ENCODE results near the gene GRID2.

Gene GRID2

GRCh38 chr4:92305878-92306520, 2.2 kb downstream of the GRID2 start:
- peaks cover 26% of the 10 kb centered on the region for H3K4me1 ChIP-seq (ENCODE audit: control insufficient read depth, insufficient read depth, low read length)
- no peaks in the 10 kb centered on the region for H3K36me3 ChIP-seq (ENCODE audit: control insufficient read depth, insufficient read depth, low read length)
- peak overlapping the region; percentile 72 for H3K4me3 ChIP-seq (ENCODE audit: low read depth, low read length)
- H3K9ac ChIP-seq (ENCODE audit: low read depth, low read length), result peak overlapping the region; percentile 80
- H3K9me3 ChIP-seq (ENCODE audit: control insufficient read depth, insufficient read depth, low read length), result no peaks in the 10 kb centered on the region
- no peaks in the 10 kb centered on the region for H3K27me3 ChIP-seq (ENCODE audit: control insufficient read depth, insufficient read depth, low read length)

DNA sequence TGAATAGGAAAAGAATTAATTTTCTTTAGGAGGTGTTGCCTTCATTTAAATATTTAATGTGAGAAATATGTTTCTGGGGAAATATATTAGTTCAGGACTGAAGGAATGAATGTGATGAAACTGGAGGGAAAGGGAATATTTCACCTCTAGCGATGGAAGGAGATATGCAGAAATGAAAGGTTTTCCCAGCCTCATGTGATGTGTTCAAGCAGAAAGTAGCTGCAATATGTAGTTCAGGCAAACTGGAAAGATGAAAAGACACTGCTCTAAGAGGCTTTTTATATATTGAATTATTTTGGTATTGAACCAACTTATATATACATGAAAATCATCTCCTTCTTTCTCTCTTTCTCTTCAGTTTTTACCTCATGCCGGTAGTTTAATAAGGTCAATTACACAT, 3.4 kb downstream of the GRID2 start:
- Histone ChIP-seq H3K4me3 (ENCODE audit: low read depth, low read length) (no peak overlapping the region), H3K4me1 (ENCODE audit: control insufficient read depth, insufficient read depth, low read length) (peaks cover 22% of the 10 kb centered on the region), H3K9ac (ENCODE audit: low read depth, low read length) (no peak overlapping the region), H3K36me3 (ENCODE audit: control insufficient read depth, insufficient read depth, low read length) (no peaks in the 10 kb centered on the region), H3K9me3 (ENCODE audit: control insufficient read depth, insufficient read depth, low read length) (no peaks in the 10 kb centered on the region), H3K27me3 (ENCODE audit: control insufficient read depth, insufficient read depth, low read length) (no peaks in the 10 kb centered on the region)

GRCh38 chr4:92307866-92308265, 4.1 kb downstream of the GRID2 start:
- Histone ChIP-seq H3K4me3 (ENCODE audit: low read depth, low read length) (no peak overlapping the region), H3K9ac (ENCODE audit: low read depth, low read length) (no peak overlapping the region), H3K27me3 (ENCODE audit: control insufficient read depth, insufficient read depth, low read length) (no peaks in the 10 kb centered on the region)

GRCh38 chr4:92317047-92317446, 13.3 kb downstream of the GRID2 start:
- H3K36me3 ChIP-seq (ENCODE audit: control insufficient read depth, insufficient read depth, low read length), result no peaks in the 10 kb centered on the region
- no peak overlapping the region for H3K9ac ChIP-seq (ENCODE audit: low read depth, low read length)
- no peaks in the 10 kb centered on the region for H3K4me1 ChIP-seq (ENCODE audit: control insufficient read depth, insufficient read depth, low read length)
- H3K9me3 ChIP-seq (ENCODE audit: control insufficient read depth, insufficient read depth, low read length), result no peaks in the 10 kb centered on the region
- no peak overlapping the region for H3K4me3 ChIP-seq (ENCODE audit: low read depth, low read length)
- no peaks in the 10 kb centered on the region for H3K27me3 ChIP-seq (ENCODE audit: control insufficient read depth, insufficient read depth, low read length)

More at GRCh38 chr4:92307866-92308265, 4.1 kb downstream of the GRID2 start:
- no peaks in the 10 kb centered on the region for H3K36me3 ChIP-seq (ENCODE audit: control insufficient read depth, insufficient read depth, low read length)
- peaks cover 17% of the 10 kb centered on the region for H3K4me1 ChIP-seq (ENCODE audit: control insufficient read depth, insufficient read depth, low read length)
- H3K9me3 ChIP-seq (ENCODE audit: control insufficient read depth, insufficient read depth, low read length), result no peaks in the 10 kb centered on the region

DNA sequence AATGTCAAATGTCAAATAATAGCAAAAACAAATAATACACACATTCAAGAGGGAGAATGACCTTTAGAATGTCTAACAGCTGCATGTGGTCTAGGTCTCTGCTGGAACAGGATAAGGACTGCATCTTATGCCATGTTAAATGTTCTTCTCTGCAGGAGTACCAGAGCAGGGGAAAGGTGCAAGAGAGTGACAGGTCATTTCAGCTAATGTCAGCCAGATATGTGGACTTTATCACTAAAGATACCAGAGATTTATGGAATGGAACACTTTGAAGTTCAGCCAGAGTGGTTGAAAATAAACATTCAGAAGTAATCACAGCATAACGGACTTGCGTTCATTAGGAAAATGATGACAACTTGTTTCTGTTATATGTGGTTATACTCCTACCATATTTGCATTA, 24.3 kb downstream of the GRID2 start:
- H3K27me3 ChIP-seq (ENCODE audit: control insufficient read depth, insufficient read depth, low read length), result no peaks in the 10 kb centered on the region
- no peaks in the 10 kb centered on the region for H3K9me3 ChIP-seq (ENCODE audit: control insufficient read depth, insufficient read depth, low read length)
- H3K9ac ChIP-seq (ENCODE audit: low read depth, low read length), result no peak overlapping the region
- H3K4me3 ChIP-seq (ENCODE audit: low read depth, low read length), result no peak overlapping the region
- H3K36me3 ChIP-seq (ENCODE audit: control insufficient read depth, insufficient read depth, low read length), result no peaks in the 10 kb centered on the region
- H3K4me1 ChIP-seq (ENCODE audit: control insufficient read depth, insufficient read depth, low read length), result peaks cover 10% of the 10 kb centered on the region

GRCh38 chr4:92333016-92333415, 29.2 kb downstream of the GRID2 start:
- Histone ChIP-seq H3K4me1 (ENCODE audit: control insufficient read depth, insufficient read depth, low read length) (peaks cover 6% of the 10 kb centered on the region), H3K4me3 (ENCODE audit: low read depth, low read length) (no peak overlapping the region), H3K9ac (ENCODE audit: low read depth, low read length) (no peak overlapping the region), H3K9me3 (ENCODE audit: control insufficient read depth, insufficient read depth, low read length) (no peaks in the 10 kb centered on the region), H3K36me3 (ENCODE audit: control insufficient read depth, insufficient read depth, low read length) (no peaks in the 10 kb centered on the region), H3K27me3 (ENCODE audit: control insufficient read depth, insufficient read depth, low read length) (no peaks in the 10 kb centered on the region)

DNA sequence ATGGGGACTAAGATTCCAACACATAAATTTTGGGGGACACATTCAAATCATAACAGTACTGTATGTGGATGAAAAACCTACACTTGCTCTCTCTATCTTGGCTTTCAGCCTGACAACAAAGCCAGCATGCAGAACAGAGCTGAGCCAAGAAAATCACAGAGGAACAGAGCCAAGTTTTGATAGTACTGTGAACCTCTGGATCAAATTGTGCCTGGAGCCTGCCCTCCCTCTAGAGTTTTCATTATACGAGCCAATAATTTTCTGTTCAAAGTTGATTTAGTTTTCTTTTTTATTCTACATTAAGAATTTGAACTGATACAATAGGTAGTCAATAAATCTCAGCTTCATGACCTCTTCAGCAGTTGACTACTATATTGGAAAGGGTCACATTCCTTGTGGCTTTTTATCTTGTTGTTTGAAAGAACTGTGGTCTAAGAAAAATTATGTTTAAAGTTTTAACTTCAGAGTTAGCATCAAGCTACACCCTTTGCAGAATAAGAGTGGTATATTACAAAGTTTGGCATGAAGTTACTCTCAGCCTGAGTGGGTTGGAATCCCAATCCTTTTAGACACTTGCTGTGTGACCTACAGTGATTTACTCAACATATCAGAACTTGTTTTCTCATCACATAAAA, 31.1 kb downstream of the GRID2 start:
- H3K27me3 ChIP-seq (ENCODE audit: control insufficient read depth, insufficient read depth, low read length), result no peaks in the 10 kb centered on the region
- no peaks in the 10 kb centered on the region for H3K9me3 ChIP-seq (ENCODE audit: control insufficient read depth, insufficient read depth, low read length)
- H3K36me3 ChIP-seq (ENCODE audit: control insufficient read depth, insufficient read depth, low read length), result no peaks in the 10 kb centered on the region
- no peak overlapping the region for H3K4me3 ChIP-seq (ENCODE audit: low read depth, low read length)
- H3K9ac ChIP-seq (ENCODE audit: low read depth, low read length), result no peak overlapping the region
- H3K4me1 ChIP-seq (ENCODE audit: control insufficient read depth, insufficient read depth, low read length), result peaks cover 6% of the 10 kb centered on the region

- no peaks in the 10 kb centered on the region for H3K4me1 ChIP-seq (ENCODE audit: control insufficient read depth, insufficient read depth, low read length)
- H3K4me3 ChIP-seq (ENCODE audit: low read depth, low read length), result no peak overlapping the region
- no peak overlapping the region for H3K9ac ChIP-seq (ENCODE audit: low read depth, low read length)
- H3K36me3 ChIP-seq (ENCODE audit: control insufficient read depth, insufficient read depth, low read length), result no peaks in the 10 kb centered on the region
- H3K27me3 ChIP-seq (ENCODE audit: control insufficient read depth, insufficient read depth, low read length), result no peaks in the 10 kb centered on the region
- no peaks in the 10 kb centered on the region for H3K9me3 ChIP-seq (ENCODE audit: control insufficient read depth, insufficient read depth, low read length)
These were observed 35.9 kb downstream of the GRID2 start for GRCh38 chr4:92339676-92340075.

DNA sequence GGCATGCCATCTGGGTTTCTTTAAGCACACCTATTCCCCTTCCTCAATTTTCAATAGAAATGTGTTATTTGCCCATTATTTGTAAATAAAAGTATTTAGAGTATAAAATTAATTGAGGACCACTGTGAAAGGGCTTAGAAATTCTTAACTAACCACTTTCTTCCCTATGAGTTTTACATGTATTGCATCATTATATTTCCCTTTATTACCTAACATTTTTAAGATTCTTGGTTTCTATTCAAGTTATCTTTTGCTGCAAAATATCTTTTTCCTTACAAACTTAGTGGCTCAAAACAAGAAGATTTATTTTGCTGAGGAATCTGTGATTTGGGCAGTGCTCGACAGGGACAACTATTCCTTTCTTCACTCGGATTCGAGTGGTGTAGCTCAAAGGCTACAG, 40.5 kb downstream of the GRID2 start:
- H3K4me1 ChIP-seq (ENCODE audit: control insufficient read depth, insufficient read depth, low read length), result no peaks in the 10 kb centered on the region
- no peaks in the 10 kb centered on the region for H3K27me3 ChIP-seq (ENCODE audit: control insufficient read depth, insufficient read depth, low read length)
- H3K9me3 ChIP-seq (ENCODE audit: control insufficient read depth, insufficient read depth, low read length), result no peaks in the 10 kb centered on the region
- no peak overlapping the region for H3K4me3 ChIP-seq (ENCODE audit: low read depth, low read length)
- H3K36me3 ChIP-seq (ENCODE audit: control insufficient read depth, insufficient read depth, low read length), result no peaks in the 10 kb centered on the region
- no peak overlapping the region for H3K9ac ChIP-seq (ENCODE audit: low read depth, low read length)

GRCh38 chr4:92346289-92346688, 42.5 kb downstream of the GRID2 start:
- no peak overlapping the region for H3K4me3 ChIP-seq (ENCODE audit: low read depth, low read length)
- no peaks in the 10 kb centered on the region for H3K9me3 ChIP-seq (ENCODE audit: control insufficient read depth, insufficient read depth, low read length)
- H3K27me3 ChIP-seq (ENCODE audit: control insufficient read depth, insufficient read depth, low read length), result no peaks in the 10 kb centered on the region
- no peaks in the 10 kb centered on the region for H3K4me1 ChIP-seq (ENCODE audit: control insufficient read depth, insufficient read depth, low read length)
- no peak overlapping the region for H3K9ac ChIP-seq (ENCODE audit: low read depth, low read length)
- no peaks in the 10 kb centered on the region for H3K36me3 ChIP-seq (ENCODE audit: control insufficient read depth, insufficient read depth, low read length)

- Histone ChIP-seq H3K9me3 (ENCODE audit: control insufficient read depth, insufficient read depth, low read length) (no peaks in the 10 kb centered on the region), H3K27me3 (ENCODE audit: control insufficient read depth, insufficient read depth, low read length) (no peaks in the 10 kb centered on the region), H3K9ac (ENCODE audit: low read depth, low read length) (no peak overlapping the region), H3K4me3 (ENCODE audit: low read depth, low read length) (no peak overlapping the region), H3K36me3 (ENCODE audit: control insufficient read depth, insufficient read depth, low read length) (no peaks in the 10 kb centered on the region), H3K4me1 (ENCODE audit: control insufficient read depth, insufficient read depth, low read length) (peaks cover 19% of the 10 kb centered on the region)
These were observed 54.2 kb downstream of the GRID2 start for GRCh38 chr4:92357966-92358365.

GRCh38 chr4:92359491-92359890, 55.7 kb downstream of the GRID2 start:
- H3K27me3 ChIP-seq (ENCODE audit: control insufficient read depth, insufficient read depth, low read length), result no peaks in the 10 kb centered on the region
- peaks cover 21% of the 10 kb centered on the region for H3K4me1 ChIP-seq (ENCODE audit: control insufficient read depth, insufficient read depth, low read length)
- no peaks in the 10 kb centered on the region for H3K36me3 ChIP-seq (ENCODE audit: control insufficient read depth, insufficient read depth, low read length)
- no peak overlapping the region for H3K9ac ChIP-seq (ENCODE audit: low read depth, low read length)
- H3K4me3 ChIP-seq (ENCODE audit: low read depth, low read length), result no peak overlapping the region
- no peaks in the 10 kb centered on the region for H3K9me3 ChIP-seq (ENCODE audit: control insufficient read depth, insufficient read depth, low read length)
